Smooth muscle cell (in vitro differentiated cells): ENCODE data around the gene LIPF. TPM values are rescaled to one million over a fixed set of nuclear protein-coding genes. Genes with fewer than 3 reads are reported as not detected.

Experiments used
- DNase-seq: peaks from one replicate; lab custom pipeline; 2025; ENCODE audit not compliant: unreplicated experiment; lab: John Stamatoyannopoulos, UW
- H2AFZ ChIP-seq: fragments of 200-600 bp; sonication (generic); 2 replicates; pipeline ENCODE4 v1.6.0; 2016; ENCODE audit warnings: antibody characterized with exemption, low read depth, mild to moderate bottlenecking
- H3F3A ChIP-seq: fragments of 200-600 bp; sonication (generic); 2 replicates; pipeline ENCODE4 v1.6.0; 2017; ENCODE audit warnings: antibody characterized with exemption, low read depth
- H3K27ac ChIP-seq: fragments of 200-600 bp; sonication (generic); 2 replicates; pipeline ENCODE4 v1.5.1; 2016; ENCODE audit warnings: low read depth, mild to moderate bottlenecking
- H3K27me3 ChIP-seq: fragments of 200-600 bp; sonication (generic); 2 replicates; pipeline ENCODE4 v1.6.1; 2016; ENCODE audit warnings: low read depth, mild to moderate bottlenecking
- H3K36me3 ChIP-seq: fragments of 200-600 bp; sonication (generic); 2 replicates; pipeline ENCODE4 v1.5.1; 2016; ENCODE audit warnings: low read depth
- H3K4me1 ChIP-seq: fragments of 200-600 bp; sonication (generic); 2 replicates; pipeline ENCODE4 v1.5.1; 2016; ENCODE audit warnings: low read depth
- H3K4me2 ChIP-seq: fragments of 200-600 bp; sonication (generic); 2 replicates; pipeline ENCODE4 v1.6.0; 2016; ENCODE audit warnings: mild to moderate bottlenecking
- H3K4me3 ChIP-seq: fragments of 200-600 bp; sonication (generic); 2 replicates; pipeline ENCODE4 v1.5.1; 2016; ENCODE audit warnings: mild to moderate bottlenecking
- H3K79me2 ChIP-seq: fragments of 200-600 bp; sonication (generic); 2 replicates; pipeline ENCODE4 v1.6.0; 2016; ENCODE audit warnings: low read depth, mild to moderate bottlenecking
- H3K9ac ChIP-seq: fragments of 200-600 bp; sonication (generic); 2 replicates; pipeline ENCODE4 v1.6.0; 2016; ENCODE audit warnings: low read depth
- H3K9me3 ChIP-seq: fragments of 200-600 bp; sonication (generic); replicated peaks from 2 replicates; pipeline ENCODE4 v1.5.1; 2016; ENCODE audit warnings: low read depth
- H4K20me1 ChIP-seq: fragments of 200-600 bp; sonication (generic); 2 replicates; pipeline ENCODE4 v1.6.0; 2016; ENCODE audit warnings: low read depth
- WGBS: methylation state at CpG from one replicate; pipeline ENCODE4 v1.1.7; 2016; ENCODE audit warnings: low lambda C conversion rate; 5-methylcytosine and 5-hydroxymethylcytosine counted together
- polyA plus RNA-seq: library from polyadenylated mRNA; unstranded; fragments of >200 nt; fragmentation: Nextera tagmentation; extraction: Ambion mirVana; gene quantifications from 2 replicates; pipeline ENCODE4 v1.2.1, GENCODE V29; 2016
- total RNA-seq: library from RNA; depleted of rRNA; stranded (reverse); fragments of >200 nt; gene quantifications from 2 replicates; pipeline ENCODE4 v1.2.3, GENCODE V29; 2014
- TF ChIP-seq, protein P1 (sequence below): fragments of 200-600 bp; sonication (generic); IDR thresholded peaks from 2 replicates; pipeline ENCODE4 v1.5.1; 2017; ENCODE audit warnings: borderline replicate concordance, mild to moderate bottlenecking, antibody characterized with exemption; ENCODE audit not compliant: insufficient read depth, poor library complexity, severe bottlenecking

The LIPF gene
- total and polyA plus RNA-seq, 2 experiments from 2014 or later: not detected

DNA sequence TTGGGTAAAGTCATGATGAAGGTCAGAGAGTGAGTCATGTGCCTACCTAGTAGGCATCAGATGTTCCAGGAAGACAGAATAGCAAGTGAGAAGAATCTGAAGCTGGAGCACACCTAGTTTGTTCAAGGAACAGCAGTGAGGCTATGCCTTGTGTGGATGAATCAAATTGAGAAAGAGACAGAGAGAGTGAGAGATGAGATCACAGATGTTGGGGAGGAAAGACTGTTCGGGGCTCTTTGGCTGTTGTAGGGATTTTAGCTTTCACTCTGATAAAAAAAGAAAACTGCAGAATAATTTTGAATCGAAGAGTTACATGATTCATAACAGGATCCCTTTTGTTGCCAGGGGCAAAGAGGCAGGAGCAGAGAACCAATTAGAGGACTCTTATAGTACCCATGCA lies 6.3 kb downstream of the LIPF start:
- H3F3A ChIP-seq: no peaks in the 10 kb centered on the region
- peaks cover 24% of the 10 kb centered on the region for H3K27me3 ChIP-seq
- no peaks in the 10 kb centered on the region for H4K20me1 ChIP-seq
- no peaks in the 10 kb centered on the region for H3K79me2 ChIP-seq
- TF ChIP-seq, protein P1, sequence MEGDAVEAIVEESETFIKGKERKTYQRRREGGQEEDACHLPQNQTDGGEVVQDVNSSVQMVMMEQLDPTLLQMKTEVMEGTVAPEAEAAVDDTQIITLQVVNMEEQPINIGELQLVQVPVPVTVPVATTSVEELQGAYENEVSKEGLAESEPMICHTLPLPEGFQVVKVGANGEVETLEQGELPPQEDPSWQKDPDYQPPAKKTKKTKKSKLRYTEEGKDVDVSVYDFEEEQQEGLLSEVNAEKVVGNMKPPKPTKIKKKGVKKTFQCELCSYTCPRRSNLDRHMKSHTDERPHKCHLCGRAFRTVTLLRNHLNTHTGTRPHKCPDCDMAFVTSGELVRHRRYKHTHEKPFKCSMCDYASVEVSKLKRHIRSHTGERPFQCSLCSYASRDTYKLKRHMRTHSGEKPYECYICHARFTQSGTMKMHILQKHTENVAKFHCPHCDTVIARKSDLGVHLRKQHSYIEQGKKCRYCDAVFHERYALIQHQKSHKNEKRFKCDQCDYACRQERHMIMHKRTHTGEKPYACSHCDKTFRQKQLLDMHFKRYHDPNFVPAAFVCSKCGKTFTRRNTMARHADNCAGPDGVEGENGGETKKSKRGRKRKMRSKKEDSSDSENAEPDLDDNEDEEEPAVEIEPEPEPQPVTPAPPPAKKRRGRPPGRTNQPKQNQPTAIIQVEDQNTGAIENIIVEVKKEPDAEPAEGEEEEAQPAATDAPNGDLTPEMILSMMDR: no peak
- DNase-seq: no peak
- WGBS: 89% methylated on average over 2 of the region's 2 CpGs
- H3K4me1 ChIP-seq: no peaks in the 10 kb centered on the region
- H3K27ac ChIP-seq: no peak overlapping the region
- H2AFZ ChIP-seq: no peak overlapping the region
- H3K36me3 ChIP-seq: no peaks in the 10 kb centered on the region
- H3K9ac ChIP-seq: no peak overlapping the region
- H3K9me3 ChIP-seq: no peaks in the 10 kb centered on the region
- no peak overlapping the region for H3K4me2 ChIP-seq
- no peak overlapping the region for H3K4me3 ChIP-seq

DNA sequence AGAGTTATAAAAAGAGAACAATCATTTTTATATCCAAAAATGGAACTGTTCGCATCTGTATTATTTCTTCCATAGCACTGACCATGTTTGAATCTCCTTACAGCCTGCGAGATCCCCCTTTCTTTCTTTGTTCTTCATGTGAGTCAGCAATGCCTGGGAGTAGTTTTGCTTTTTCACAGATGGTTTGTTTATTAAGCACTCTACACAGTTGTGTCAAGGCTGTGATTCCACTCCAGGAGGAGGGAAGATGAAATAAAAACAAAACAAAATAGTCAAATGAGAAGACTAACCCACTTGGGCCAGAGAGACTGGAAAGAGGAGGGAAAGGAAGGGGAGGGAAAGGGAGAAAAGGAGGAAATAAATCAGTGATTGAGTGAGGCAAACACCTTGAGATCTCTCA lies 7.8 kb downstream of the LIPF start:
- no peaks in the 10 kb centered on the region for H3K4me1 ChIP-seq
- H4K20me1 ChIP-seq: no peaks in the 10 kb centered on the region
- H3K4me2 ChIP-seq: no peak overlapping the region
- no peaks in the 10 kb centered on the region for H3K9me3 ChIP-seq
- WGBS: 77% methylated on average over 2 of the region's 2 CpGs
- DNase-seq: no peak
- H3K79me2 ChIP-seq: no peaks in the 10 kb centered on the region
- H3F3A ChIP-seq: no peaks in the 10 kb centered on the region
- no peak overlapping the region for H3K9ac ChIP-seq
- H3K4me3 ChIP-seq: no peak overlapping the region
- peaks cover 24% of the 10 kb centered on the region for H3K27me3 ChIP-seq
- H3K27ac ChIP-seq: no peak overlapping the region
- H3K36me3 ChIP-seq: no peaks in the 10 kb centered on the region
- TF ChIP-seq, protein P1: no peak
- peak overlapping the region; percentile 70 for H2AFZ ChIP-seq

DNA sequence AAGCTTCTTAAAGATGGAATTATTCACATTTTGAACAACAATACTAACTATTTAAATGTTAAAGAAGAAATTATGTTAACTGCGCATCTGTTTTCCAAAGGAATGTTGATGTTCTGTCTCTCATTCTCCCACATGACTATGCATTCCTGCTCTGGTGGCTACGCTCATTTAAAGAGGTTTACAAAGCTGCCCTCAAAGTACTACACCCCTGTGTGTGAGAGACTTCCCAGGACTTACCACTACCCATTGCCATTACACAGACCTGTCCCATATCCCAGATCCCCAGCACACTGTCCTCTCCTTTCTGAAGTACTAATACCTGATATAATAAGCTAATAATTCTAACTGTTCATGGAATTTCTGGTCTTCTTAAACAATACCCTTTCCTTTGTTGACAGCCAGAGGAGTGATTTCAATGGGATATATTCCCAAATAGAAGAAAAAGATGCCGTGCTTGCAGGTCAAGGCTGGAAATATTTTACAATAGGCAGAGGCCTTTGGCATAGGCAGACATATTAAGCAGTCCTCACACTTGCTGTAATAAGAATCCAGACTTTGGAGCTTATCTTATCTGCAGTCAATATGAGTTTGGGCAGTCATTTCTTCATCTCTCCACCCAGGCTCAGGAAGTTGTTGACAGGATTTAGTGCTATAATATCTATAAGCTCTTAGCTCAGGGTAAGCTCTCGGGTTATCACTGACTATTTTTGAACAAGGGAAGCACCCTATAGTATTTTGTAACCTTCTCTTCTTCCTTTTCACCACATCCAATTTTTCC lies 12.2 kb downstream of the LIPF start:
- Histone ChIP-seq H2AFZ (no peak overlapping the region), H3F3A (no peaks in the 10 kb centered on the region), H3K9me3 (no peaks in the 10 kb centered on the region), H4K20me1 (no peaks in the 10 kb centered on the region), H3K79me2 (no peaks in the 10 kb centered on the region), H3K27ac (no peak overlapping the region), H3K4me1 (no peaks in the 10 kb centered on the region), H3K4me3 (no peak overlapping the region), H3K36me3 (no peaks in the 10 kb centered on the region), H3K27me3 (peaks cover 21% of the 10 kb centered on the region), H3K9ac (no peak overlapping the region), H3K4me2 (no peak overlapping the region)
- TF ChIP-seq, protein P1: no peak
- 73% methylated on average over 4 of the region's 4 CpGs for WGBS
- DNase-seq: no peak

DNA sequence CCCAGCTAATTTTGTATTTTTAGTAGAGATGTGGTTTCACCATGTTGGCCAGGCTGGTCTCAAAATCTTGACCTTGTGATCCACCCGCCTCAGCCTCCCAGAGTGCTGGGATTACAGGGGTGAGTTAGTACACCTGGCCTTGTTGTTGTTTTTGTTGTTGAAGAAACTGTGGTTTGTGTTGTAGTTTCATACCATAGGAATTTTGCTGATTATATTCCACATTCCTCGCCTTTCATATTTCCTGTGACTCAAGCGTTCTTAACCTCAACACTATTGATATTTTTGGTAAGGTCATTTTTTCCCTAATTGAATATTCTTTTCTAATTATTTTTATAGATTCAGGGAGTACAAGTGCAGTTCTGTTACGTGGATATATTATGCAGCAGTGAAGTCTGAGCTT lies 16.7 kb downstream of the LIPF start:
- Histone ChIP-seq H3K4me2 (no peak overlapping the region), H3K9me3 (no peaks in the 10 kb centered on the region), H3K79me2 (no peaks in the 10 kb centered on the region), H4K20me1 (no peaks in the 10 kb centered on the region), H2AFZ (no peak overlapping the region), H3K27me3 (peaks cover 39% of the 10 kb centered on the region), H3F3A (no peaks in the 10 kb centered on the region), H3K36me3 (no peaks in the 10 kb centered on the region), H3K27ac (no peak overlapping the region), H3K4me1 (no peaks in the 10 kb centered on the region), H3K4me3 (no peak overlapping the region), H3K9ac (no peak overlapping the region)
- no peak for DNase-seq
- WGBS: 81% methylated on average over 4 of the region's 4 CpGs
- TF ChIP-seq, protein P1: no peak
